SU-DHL-6 (cell line): ENCODE results near the gene MCF2L2.

Source experiments
- H2AFZ ChIP-seq: fragments of 200-600 bp; sonication (generic); 2 replicates; pipeline ENCODE4 v1.6.1; 2014; ENCODE audit warnings: low read depth, mild to moderate bottlenecking, moderate library complexity, mixed read lengths, antibody characterized with exemption, low read length; ENCODE audit not compliant: severe bottlenecking
- H3F3A ChIP-seq: fragments of 200-600 bp; shearing (Covaris generic); 2 replicates; pipeline ENCODE4 v1.6.0; 2016; ENCODE audit warnings: antibody characterized with exemption, mild to moderate bottlenecking; ENCODE audit not compliant: insufficient read depth
- H3K27ac ChIP-seq: fragments of 200-600 bp; sonication (generic); 2 replicates; pipeline ENCODE4 v1.5.1; 2016; ENCODE audit warnings: low read depth, mild to moderate bottlenecking, low read length, moderate library complexity, mixed read lengths
- H3K27me3 ChIP-seq: fragments of 200-600 bp; sonication (generic), shearing (Covaris generic); 2 replicates; pipeline ENCODE4 v1.6.0; 2014; ENCODE audit warnings: mild to moderate bottlenecking, low read length
- H3K36me3 ChIP-seq: fragments of 200-600 bp; sonication (generic); 2 replicates; pipeline ENCODE4 v1.6.1; 2014; ENCODE audit warnings: mild to moderate bottlenecking, low read length, mixed read lengths
- H3K4me2 ChIP-seq: fragments of 300-600, 200-600 bp; shearing (Covaris generic), sonication (generic); 2 replicates; pipeline ENCODE4 v1.6.0; 2014; ENCODE audit warnings: low read length, low read depth, mild to moderate bottlenecking; ENCODE audit not compliant: poor library complexity, severe bottlenecking
- H3K4me3 ChIP-seq: fragments of 200-600 bp; sonication (generic); 2 replicates; pipeline ENCODE4 v1.5.1; 2014; ENCODE audit warnings: antibody characterized with exemption, low read length, mild to moderate bottlenecking, mixed read lengths; ENCODE audit not compliant: insufficient read depth, poor library complexity, severe bottlenecking
- H3K79me2 ChIP-seq: fragments of 200-600 bp; sonication (generic); 2 replicates; pipeline ENCODE4 v1.6.1; 2014; ENCODE audit warnings: mild to moderate bottlenecking, low read length, moderate library complexity; ENCODE audit not compliant: insufficient read depth
- H3K9ac ChIP-seq: fragments of 200-600 bp; sonication (generic); 2 replicates; pipeline ENCODE4 v1.7.0; 2014; ENCODE audit warnings: mild to moderate bottlenecking, low read length
- H3K9me2 ChIP-seq: fragments of 200-600 bp; sonication (generic); replicated peaks from 2 replicates; pipeline ENCODE4 v1.6.1; 2014; ENCODE audit warnings: low read length; ENCODE audit not compliant: insufficient read depth
- H3K9me3 ChIP-seq: fragments of 200-600 bp; sonication (generic); 2 replicates; pipeline ENCODE4 v1.6.1; 2014; ENCODE audit warnings: low read length, mixed read lengths; ENCODE audit not compliant: insufficient read depth
- H4K20me1 ChIP-seq: fragments of 200-600 bp; sonication (generic); 2 replicates; pipeline ENCODE4 v1.6.1; 2014; ENCODE audit warnings: low read depth, mild to moderate bottlenecking, antibody characterized with exemption, low read length, moderate library complexity, mixed read lengths
- CTCF ChIP-seq: fragments of 200-600 bp; sonication (generic); IDR thresholded peaks from one replicate; pipeline ENCODE4 v1.5.1; 2017; ENCODE audit warnings: antibody characterized with exemption, mild to moderate bottlenecking, low read length, moderate library complexity; ENCODE audit not compliant: insufficient read depth, poor library complexity, severe bottlenecking
- EZH2phosphoT487 ChIP-seq: fragments of 200-600 bp; sonication (generic), shearing (Covaris generic); conservative IDR thresholded peaks from 2 replicates; pipeline ENCODE4 v1.6.1; 2018; ENCODE audit warnings: mild to moderate bottlenecking, antibody characterized with exemption, low read length, moderate library complexity, mixed read lengths

MCF2L2 gene

GRCh38 chr3:183253528-183254486, 174.6 kb downstream of the MCF2L2 start:
- Histone ChIP-seq H3K9me2 (no peaks in the 10 kb centered on the region), H3K27ac (no peak overlapping the region), H3K9ac (no peak overlapping the region), H3K36me3 (no peaks in the 10 kb centered on the region), H3K4me2 (no peak overlapping the region), H3F3A (no peaks in the 10 kb centered on the region), H3K4me3 (no peak overlapping the region), H3K79me2 (no peaks in the 10 kb centered on the region), H2AFZ (no peak overlapping the region), H3K9me3 (no peaks in the 10 kb centered on the region), H3K27me3 (no peaks in the 10 kb centered on the region), H4K20me1 (no peaks in the 10 kb centered on the region)
- TF ChIP-seq CTCF (no peak), EZH2phosphoT487 (no peak)

GRCh38 chr3:183252973-183253527, 175.4 kb downstream of the MCF2L2 start, which contains the start of gene B3GNT5:
TSS of gene B3GNT5 (plus strand) at chr3:183253253. CDS start at chr3:183269799, 16,546 bp downstream.
- Histone ChIP-seq H3F3A (no peaks in the 10 kb centered on the region), H3K9me3 (no peaks in the 10 kb centered on the region), H3K4me3 (no peak within 1 kb of the TSS), H3K9me2 (no peaks in the 10 kb centered on the region), H3K27ac (no peak within 1 kb of the TSS), H3K27me3 (no peaks in the 10 kb centered on the region), H4K20me1 (no peaks in the 10 kb centered on the region), H2AFZ (no peak within 1 kb of the TSS), H3K79me2 (no peaks in the 10 kb centered on the region), H3K36me3 (no peaks in the 10 kb centered on the region), H3K9ac (no peak within 1 kb of the TSS), H3K4me2 (no peak within 1 kb of the TSS)
- TF ChIP-seq EZH2phosphoT487 (no peak), CTCF (no peak)

GRCh38 chr3:183252118-183252782, 176.2 kb downstream of the MCF2L2 start:
- Histone ChIP-seq H3K79me2 (no peaks in the 10 kb centered on the region), H3K9me2 (no peaks in the 10 kb centered on the region), H2AFZ (no peak overlapping the region), H3F3A (no peaks in the 10 kb centered on the region), H3K4me2 (no peak overlapping the region), H3K27me3 (no peaks in the 10 kb centered on the region), H3K27ac (no peak overlapping the region), H4K20me1 (no peaks in the 10 kb centered on the region), H3K9me3 (no peaks in the 10 kb centered on the region), H3K9ac (no peak overlapping the region), H3K4me3 (no peak overlapping the region), H3K36me3 (no peaks in the 10 kb centered on the region)
- TF ChIP-seq CTCF (no peak), EZH2phosphoT487 (no peak)
